HCT116 (cell line): ENCODE measurements around the gene GNAT1. TPM values are rescaled to one million over a fixed set of nuclear protein-coding genes. Genes with fewer than 3 reads are reported as not detected.

Experiments used
- ATAC-seq: fragments of 200-7000 bp; cut with Tn5 transposase; 2 replicates; pipeline ENCODE4 v1.9.1; 2020; ENCODE audit warnings: mild to moderate bottlenecking, moderate library complexity
- BruUV-seq: library from RNA; stranded (reverse); fragments of 400-500 nt; replicated peaks from 2 replicates; lab custom pipeline; 2021; lab: Mats Ljungman, UMichigan
- CTCF ChIA-PET: fragments of 300-600 bp; sonication (Branson Sonifier 250); formaldehyde crosslinking; loops from one replicate; lab custom pipeline; 2021; ENCODE audit warnings: antibody characterized with exemption; lab: Charles Lee
- POLR2A ChIA-PET: fragments of 300-600, 350-600 bp; sonication (Branson Sonifier 250); formaldehyde crosslinking; loops from one replicate; lab custom pipeline; 2021; ENCODE audit warnings: antibody characterized with exemption; lab: Charles Lee
- RAD21 ChIA-PET, 2 experiments: fragments of 300-600 bp; sonication (Branson Sonifier 250); formaldehyde crosslinking; loops; one replicate each; lab custom pipeline; 2023; ENCODE audit warnings: low total read pairs in 2 of 2; ENCODE audit not compliant: uncharacterized antibody in 2 of 2, unreplicated experiment in 2 of 2, low non-redundant PET in 1 of 2; lab: Charles Lee
- DNase-seq: peaks from one replicate; pipeline ENCODE4 v3.0.0-alpha.2; 2010; ENCODE audit warnings: low read depth, low spot score
- H2AFZ ChIP-seq: fragments of 200-600 bp; shearing (Covaris generic), sonication (generic); 2 replicates; pipeline ENCODE4 v1.6.1; 2017; ENCODE audit warnings: low read depth, mixed run types, mixed read lengths, antibody characterized with exemption, low read length; ENCODE audit not compliant: poor library complexity, severe bottlenecking
- H3K27ac ChIP-seq: 2 replicates; pipeline ENCODE4 v1.5.1; 2012; ENCODE audit warnings: low read depth, low read length
- H3K27me3 ChIP-seq: fragments of 200-600 bp; sonication (generic); 2 replicates; pipeline ENCODE4 v1.6.1; 2016; ENCODE audit warnings: mixed run types, low read length, mixed read lengths; ENCODE audit not compliant: insufficient read depth
- H3K36me3 ChIP-seq, 2 experiments: fragments of 200-500 bp in 1 of 2; fragments of 200-600 bp in 1 of 2; sonication (Bioruptor generic) in 1 of 2; sonication (generic) in 1 of 2; 2 replicates each; pipeline versions ENCODE4 v1.5.1 to v1.6.1; 2014 to 2016; ENCODE audit warnings: low read length in 2 of 2, inconsistent platforms in 1 of 2, mixed read lengths in 1 of 2, mixed run types in 1 of 2; ENCODE audit not compliant: insufficient read depth in 2 of 2, control insufficient read depth in 1 of 2
- H3K4me1 ChIP-seq, 2 experiments: fragments of 200-600 bp in 1 of 2; sonication (generic) in 1 of 2; 2 replicates each; pipeline versions ENCODE4 v1.5.1 to v1.6.1; 2012 to 2017; ENCODE audit warnings: low read length in 2 of 2, inconsistent platforms in 1 of 2, mild to moderate bottlenecking in 1 of 2, mixed read lengths in 1 of 2, mixed run types in 1 of 2, moderate library complexity in 1 of 2; ENCODE audit not compliant: insufficient read depth in 2 of 2, control insufficient read depth in 1 of 2
- H3K4me2 ChIP-seq: fragments of 200-600 bp; sonication (generic); 2 replicates; pipeline ENCODE4 v1.6.1; 2017; ENCODE audit warnings: mixed run types, low read length, mixed read lengths
- H3K4me3 ChIP-seq, 2 experiments: fragments of 200-600 bp in 1 of 2; sonication (generic) in 1 of 2; replicated peaks in 1 of 2; 2 replicates each; pipeline ENCODE4 v1.5.1; 2011 to 2016; ENCODE audit warnings: low read length in 2 of 2, control low read depth in 1 of 2, low read depth in 1 of 2, mild to moderate bottlenecking in 1 of 2, mixed read lengths in 1 of 2, mixed run types in 1 of 2
- H3K79me2 ChIP-seq: fragments of 200-600 bp; sonication (generic); 2 replicates; pipeline ENCODE4 v1.6.1; 2017; ENCODE audit warnings: mild to moderate bottlenecking, mixed run types, low read length, moderate library complexity, mixed read lengths; ENCODE audit not compliant: insufficient read depth
- H3K9ac ChIP-seq: fragments of 200-600 bp; sonication (generic); 2 replicates; pipeline ENCODE4 v1.6.1; 2016; ENCODE audit warnings: low read length, mixed read lengths
- H3K9me2 ChIP-seq: fragments of 200-600 bp; sonication (generic), shearing (Covaris generic); 2 replicates; pipeline ENCODE4 v1.6.1; 2017; ENCODE audit warnings: mixed run types, mild to moderate bottlenecking, moderate library complexity; ENCODE audit not compliant: insufficient read depth
- H3K9me3 ChIP-seq, 2 experiments: fragments of 200-500 bp in 1 of 2; fragments of 200-600 bp in 1 of 2; sonication (Bioruptor generic) in 1 of 2; sonication (generic) in 1 of 2; 2 replicates each; pipeline ENCODE4 v1.6.1; 2014 to 2017; ENCODE audit warnings: low read length in 2 of 2, mixed read lengths in 2 of 2, inconsistent platforms in 1 of 2, low read depth in 1 of 2, mild to moderate bottlenecking in 1 of 2, mixed run types in 1 of 2, moderate library complexity in 1 of 2; ENCODE audit not compliant: control insufficient read depth in 1 of 2, insufficient read depth in 1 of 2
- H4K20me1 ChIP-seq: fragments of 200-600 bp; sonication (generic), shearing (Covaris generic); 2 replicates; pipeline ENCODE4 v1.6.1; 2017; ENCODE audit warnings: mixed run types, mild to moderate bottlenecking, moderate library complexity; ENCODE audit not compliant: insufficient read depth
- CEBPB ChIP-seq: IDR thresholded peaks from 2 replicates; pipeline ENCODE4 v1.6.1; 2012; ENCODE audit warnings: low read depth
- EGR1 ChIP-seq: IDR thresholded peaks from 2 replicates; pipeline ENCODE4 v1.6.1; 2012; ENCODE audit warnings: low read depth
- ELF1 ChIP-seq: IDR thresholded peaks from 2 replicates; pipeline ENCODE4 v1.6.1; 2012; ENCODE audit warnings: low read depth, borderline replicate concordance
- EZH2 ChIP-seq: fragments of 200-600 bp; sonication (generic); IDR thresholded peaks from 2 replicates; pipeline ENCODE4 v1.6.1; 2017; ENCODE audit warnings: antibody characterized with exemption, mixed run types
- JUND ChIP-seq: IDR thresholded peaks from 2 replicates; pipeline ENCODE4 v1.6.1; 2012
- POLR2A ChIP-seq: IDR thresholded peaks from 2 replicates; pipeline ENCODE4 v1.7.0; 2011; ENCODE audit warnings: borderline replicate concordance; ENCODE audit not compliant: insufficient read depth, insufficient read length; ENCODE audit errors: extremely low read depth
- REST ChIP-seq: IDR thresholded peaks from 2 replicates; pipeline ENCODE4 v1.6.1; 2012; ENCODE audit warnings: low read depth
- SIN3A ChIP-seq: IDR thresholded peaks from 2 replicates; pipeline ENCODE4 v1.6.1; 2012; ENCODE audit warnings: low read depth
- YY1 ChIP-seq: IDR thresholded peaks from 2 replicates; pipeline ENCODE4 v1.6.1; 2011; ENCODE audit warnings: low read length, low read depth, moderate library complexity, mild to moderate bottlenecking; ENCODE audit not compliant: insufficient replicate concordance; ENCODE audit errors: extremely low read depth
- intact Hi-C: fragments of 100-400 bp; cut with micrococcal nuclease; formaldehyde crosslinking; loops from 2 replicates; pipeline ENCODE4 v1.10.0; 2022
- total RNA-seq: library from RNA; stranded (reverse); gene quantifications from one replicate; pipeline ENCODE4 v1.2.1, GENCODE V29; 2021; ENCODE audit not compliant: unreplicated experiment
- TF ChIP-seq, protein P1 (sequence below), 3 experiments: fragments of 200-600 bp in 1 of 3; sonication (generic) in 1 of 3; IDR thresholded peaks in 2 of 3; conservative IDR thresholded peaks in 1 of 3; 2 replicates each; pipeline ENCODE4 v1.5.1; 2012 to 2017; ENCODE audit warnings: low read depth in 2 of 3, low read length in 2 of 3, antibody characterized with exemption in 1 of 3, borderline replicate concordance in 1 of 3, control low read depth in 1 of 3, mild to moderate bottlenecking in 1 of 3, mixed read lengths in 1 of 3, mixed run types in 1 of 3, moderate library complexity in 1 of 3; ENCODE audit not compliant: insufficient read depth in 1 of 3
- TF ChIP-seq, protein P2 (sequence below): IDR thresholded peaks from 2 replicates; pipeline ENCODE4 v1.6.1; 2012

Gene GNAT1
- total RNA-seq, 1 experiment from 2014 or later = not detected

- H3K27me3 ChIP-seq = no peaks in the 10 kb centered on the region
- no peak overlapping the region for H2AFZ ChIP-seq
- ChIA-PET CTCF (interaction anchor here (0.7 kb wide), 1 partner anchor 361 kb away, joined by 3 read pairs; no protein-coding TSS in a partner anchor), RAD21 (no interaction called here), POLR2A (no interaction called here)
- no peaks in the 10 kb centered on the region for H4K20me1 ChIP-seq
- no peak overlapping the region for H3K27ac ChIP-seq
- DNase-seq = no peak
- H3K4me1 ChIP-seq = peaks cover 0 to 3% of the 10 kb centered on the region in 2 experiments; a peak in 1 of 4 replicates
- H3K9me2 ChIP-seq = no peaks in the 10 kb centered on the region
- H3K36me3 ChIP-seq = no peaks in the 10 kb centered on the region
- H3K4me3 ChIP-seq = no peak overlapping the region
- no peaks in the 10 kb centered on the region for H3K79me2 ChIP-seq
- no peak for TF ChIP-seq CEBPB
- TF ChIP-seq, protein P1, sequence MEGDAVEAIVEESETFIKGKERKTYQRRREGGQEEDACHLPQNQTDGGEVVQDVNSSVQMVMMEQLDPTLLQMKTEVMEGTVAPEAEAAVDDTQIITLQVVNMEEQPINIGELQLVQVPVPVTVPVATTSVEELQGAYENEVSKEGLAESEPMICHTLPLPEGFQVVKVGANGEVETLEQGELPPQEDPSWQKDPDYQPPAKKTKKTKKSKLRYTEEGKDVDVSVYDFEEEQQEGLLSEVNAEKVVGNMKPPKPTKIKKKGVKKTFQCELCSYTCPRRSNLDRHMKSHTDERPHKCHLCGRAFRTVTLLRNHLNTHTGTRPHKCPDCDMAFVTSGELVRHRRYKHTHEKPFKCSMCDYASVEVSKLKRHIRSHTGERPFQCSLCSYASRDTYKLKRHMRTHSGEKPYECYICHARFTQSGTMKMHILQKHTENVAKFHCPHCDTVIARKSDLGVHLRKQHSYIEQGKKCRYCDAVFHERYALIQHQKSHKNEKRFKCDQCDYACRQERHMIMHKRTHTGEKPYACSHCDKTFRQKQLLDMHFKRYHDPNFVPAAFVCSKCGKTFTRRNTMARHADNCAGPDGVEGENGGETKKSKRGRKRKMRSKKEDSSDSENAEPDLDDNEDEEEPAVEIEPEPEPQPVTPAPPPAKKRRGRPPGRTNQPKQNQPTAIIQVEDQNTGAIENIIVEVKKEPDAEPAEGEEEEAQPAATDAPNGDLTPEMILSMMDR (IDR thresholded peaks at IDR 0.05 in 2 of 3, conservative IDR thresholded peaks at IDR 0.05 in 1 of 3; ENCODE audit: borderline replicate concordance in 1 of 3, insufficient read depth in 1 of 3, low read depth in 2 of 3, low read length in 2 of 3) = peak in 2 of 3 experiments; percentile 21 to 37; a peak in 4 of 6 replicates
- TF ChIP-seq SIN3A = no peak
- no peak for TF ChIP-seq EZH2
- TF ChIP-seq POLR2A = no peak
- no peak for TF ChIP-seq EGR1
- no peak for TF ChIP-seq ELF1
- intact Hi-C loops = no loop called here
- peak; percentile 87 for ATAC-seq
- H3K9me3 ChIP-seq = no peaks in the 10 kb centered on the region
- no peak overlapping the region for H3K4me2 ChIP-seq
- no TSS peak for BruUV-seq
- no peak overlapping the region for H3K9ac ChIP-seq
Measured at GRCh38 chr3:50146316-50146901, 45.0 kb upstream of the GNAT1 start.

- Histone ChIP-seq H3K9ac (no peak overlapping the region), H4K20me1 (no peaks in the 10 kb centered on the region), H2AFZ (no peak overlapping the region), H3K36me3 (no peaks in the 10 kb centered on the region), H3K4me1 (peaks cover 0 to 3% of the 10 kb centered on the region in 2 experiments; a peak in 1 of 4 replicates), H3K9me3 (no peaks in the 10 kb centered on the region), H3K4me3 (no peak overlapping the region), H3K4me2 (no peak overlapping the region), H3K79me2 (no peaks in the 10 kb centered on the region), H3K27me3 (no peaks in the 10 kb centered on the region), H3K9me2 (no peaks in the 10 kb centered on the region), H3K27ac (no peak overlapping the region)
- TF ChIP-seq YY1 (no peak), JUND (no peak), EZH2 (no peak), REST (no peak)
- TF ChIP-seq, protein P2, sequence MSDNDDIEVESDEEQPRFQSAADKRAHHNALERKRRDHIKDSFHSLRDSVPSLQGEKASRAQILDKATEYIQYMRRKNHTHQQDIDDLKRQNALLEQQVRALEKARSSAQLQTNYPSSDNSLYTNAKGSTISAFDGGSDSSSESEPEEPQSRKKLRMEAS = no peak
- BruUV-seq = no TSS peak
- POLR2A ChIA-PET = no interaction called here
- ATAC-seq (no peak), DNase-seq (no peak)
- RAD21 ChIA-PET = no interaction called here
- CTCF ChIA-PET = no interaction called here
- intact Hi-C loops = no loop called here
Measured at GRCh38 chr3:50147016-50147415, 44.4 kb upstream of the GNAT1 start.
